ENCODE results near the gene ANKRD40.

DNA sequence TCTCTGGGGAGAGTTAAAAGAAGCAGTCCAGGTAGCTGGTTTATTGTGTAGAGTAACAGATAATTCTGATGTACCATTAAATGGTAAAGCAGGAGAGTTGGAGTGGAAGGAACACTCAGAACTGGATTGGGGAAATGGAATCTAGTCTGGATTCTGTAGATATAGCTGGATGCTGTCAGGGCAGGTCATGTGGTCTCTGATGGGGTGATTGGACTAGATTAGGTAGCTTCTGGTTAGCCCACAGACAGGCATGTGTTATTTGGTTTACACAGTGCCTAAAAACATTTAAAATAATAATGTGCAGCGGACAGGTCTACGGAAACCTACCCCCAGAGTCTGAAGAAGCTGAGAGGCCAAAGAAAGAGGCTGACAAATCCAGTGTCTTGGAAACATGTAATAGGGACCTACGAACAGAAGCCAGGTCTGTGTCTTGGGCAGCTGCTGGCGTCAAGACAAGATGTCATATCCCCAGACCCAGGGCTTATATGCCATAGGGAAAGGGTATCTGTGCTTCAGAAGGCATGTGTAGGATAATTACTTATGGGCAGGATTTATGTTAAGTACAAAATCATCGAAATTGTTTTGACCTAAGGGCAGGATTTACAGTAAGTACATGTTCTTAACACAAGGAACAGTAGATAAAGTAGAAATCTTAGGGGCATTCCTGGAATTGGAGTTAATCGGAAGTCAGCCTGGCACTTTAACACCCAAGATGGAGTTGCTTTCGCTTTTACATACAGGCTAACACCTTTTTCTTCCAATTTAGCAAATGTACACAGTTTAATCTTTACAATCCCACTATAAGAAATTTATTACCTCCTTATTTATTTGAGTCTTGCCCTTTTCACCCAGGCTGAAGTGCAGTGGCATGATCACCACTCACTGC lies 24.1 kb upstream of the ANKRD40 start:
- TF ChIP-seq POLR2A (IDR thresholded peaks at IDR 0.05) (no peak), CTCF (IDR thresholded peaks at IDR 0.05) (no peak)
